Hepatocyte (in vitro differentiated cells): ENCODE data around the gene ANO3. TPM values are rescaled to one million over a fixed set of nuclear protein-coding genes. Genes with fewer than 3 reads are reported as not detected.

Experiments
- DNase-seq: peaks from one replicate; pipeline ENCODE4 v3.0.0-alpha.2; 2016; ENCODE audit warnings: low spot score
- H2AFZ ChIP-seq: fragments of 200-600 bp; sonication (generic); 2 replicates; pipeline ENCODE4 v1.6.0; 2016; ENCODE audit warnings: antibody characterized with exemption, mild to moderate bottlenecking
- H3K27ac ChIP-seq: fragments of 200-600 bp; sonication (generic); 2 replicates; pipeline ENCODE4 v1.5.1; 2016; ENCODE audit warnings: mild to moderate bottlenecking
- H3K27me3 ChIP-seq: fragments of 200-600 bp; sonication (generic); 2 replicates; pipeline ENCODE4 v1.6.1; 2016
- H3K36me3 ChIP-seq: fragments of 200-600 bp; sonication (generic); replicated peaks from 2 replicates; pipeline ENCODE4 v1.5.1; 2016; ENCODE audit warnings: low read depth; ENCODE audit not compliant: insufficient read depth
- H3K4me1 ChIP-seq: fragments of 200-600 bp; sonication (generic); 2 replicates; pipeline ENCODE4 v1.5.1; 2016; ENCODE audit warnings: mild to moderate bottlenecking, moderate library complexity; ENCODE audit not compliant: insufficient read depth
- H3K4me2 ChIP-seq: fragments of 200-600 bp; sonication (generic); 2 replicates; pipeline ENCODE4 v1.6.0; 2016
- H3K4me3 ChIP-seq: fragments of 200-600 bp; sonication (generic); 2 replicates; pipeline ENCODE4 v1.5.1; 2016; ENCODE audit warnings: mild to moderate bottlenecking
- H3K79me2 ChIP-seq: fragments of 200-600 bp; sonication (generic); 2 replicates; pipeline ENCODE4 v1.6.0; 2017; ENCODE audit warnings: mild to moderate bottlenecking
- H3K9me2 ChIP-seq: fragments of 200-600 bp; sonication (generic); replicated peaks from 2 replicates; pipeline ENCODE4 v1.6.0; 2017; ENCODE audit warnings: mild to moderate bottlenecking; ENCODE audit not compliant: insufficient read depth
- H3K9me3 ChIP-seq: fragments of 200-600 bp; sonication (generic); 2 replicates; pipeline ENCODE4 v1.5.1; 2016; ENCODE audit warnings: low read depth, mild to moderate bottlenecking
- H4K20me1 ChIP-seq: fragments of 200-600 bp; sonication (generic); 2 replicates; pipeline ENCODE4 v1.6.0; 2016; ENCODE audit warnings: mild to moderate bottlenecking; ENCODE audit not compliant: insufficient read depth, poor library complexity, severe bottlenecking
- CTCF ChIP-seq: fragments of 200-600 bp; sonication (generic); IDR thresholded peaks from 2 replicates; pipeline ENCODE4 v1.5.1; 2016; ENCODE audit warnings: antibody characterized with exemption, mild to moderate bottlenecking; ENCODE audit not compliant: poor library complexity
- EZH2 ChIP-seq: fragments of 200-600 bp; sonication (generic); IDR thresholded peaks from 2 replicates; pipeline ENCODE4 v1.6.1; 2016; ENCODE audit warnings: antibody characterized with exemption, mild to moderate bottlenecking, borderline replicate concordance
- EZH2phosphoT487 ChIP-seq: fragments of 200-600 bp; sonication (generic); IDR thresholded peaks from one replicate; pipeline ENCODE4 v1.6.1; 2018; ENCODE audit warnings: antibody characterized with exemption, mild to moderate bottlenecking, low read depth, moderate library complexity; ENCODE audit not compliant: unreplicated experiment, severe bottlenecking
- WGBS: methylation state at CpG from one replicate; pipeline ENCODE4 v1.1.6; 2016; ENCODE audit warnings: low lambda C conversion rate; ENCODE audit errors: missing lambda C conversion rate; 5-methylcytosine and 5-hydroxymethylcytosine counted together
- polyA plus RNA-seq: library from polyadenylated mRNA; unstranded; fragments of >200 nt; fragmentation: Nextera tagmentation; extraction: Ambion mirVana; gene quantifications from 2 replicates; pipeline ENCODE4 v1.2.1, GENCODE V29; 2016
- total RNA-seq: library from RNA; depleted of rRNA; stranded (reverse); fragments of >200 nt; gene quantifications from 2 replicates; pipeline ENCODE4 v1.2.3, GENCODE V29; 2014

The ANO3 gene
- total and polyA plus RNA-seq, 2 experiments from 2014 or later, result 0.17 TPM; not detected in 1

DNA sequence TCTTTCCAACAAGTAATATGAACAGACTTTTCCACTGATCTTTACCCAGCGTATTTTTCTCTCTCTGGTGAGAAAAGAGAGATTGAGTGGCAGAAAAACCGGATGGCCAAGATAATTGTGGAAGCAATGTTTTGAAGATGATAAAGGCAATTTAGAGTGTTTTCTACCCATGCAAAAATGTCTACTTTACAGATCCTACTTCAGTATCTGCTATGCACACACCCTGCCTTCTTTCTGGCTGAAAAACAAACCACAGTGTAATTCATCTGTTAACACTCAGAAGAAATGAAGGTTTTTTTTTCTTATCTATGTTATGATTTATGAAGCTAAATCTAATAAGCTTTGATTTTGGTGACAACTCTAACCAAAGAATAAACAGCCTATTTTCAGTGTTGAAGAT lies 333.1 kb downstream of the ANO3 start:
- no peaks in the 10 kb centered on the region for H3K36me3 ChIP-seq
- no peak overlapping the region for H3K4me2 ChIP-seq

GRCh38 chr11:26665946-26666345 lies 334.0 kb downstream of the ANO3 start:
- no peak overlapping the region for H3K27ac ChIP-seq
- H3K9me3 ChIP-seq, result no peaks in the 10 kb centered on the region
- no peak overlapping the region for H2AFZ ChIP-seq
- no peak overlapping the region for H3K4me3 ChIP-seq
- 86% methylated on average over 1 of the region's 1 CpG for whole genome bisulfite sequencing
- no peak overlapping the region for H3K4me2 ChIP-seq
- H3K9me2 ChIP-seq, result no peaks in the 10 kb centered on the region
- DNase-seq, result no peak
- H3K79me2 ChIP-seq, result no peaks in the 10 kb centered on the region
- TF ChIP-seq EZH2phosphoT487 (no peak), CTCF (no peak), EZH2 (no peak)
- no peaks in the 10 kb centered on the region for H3K36me3 ChIP-seq
- H3K4me1 ChIP-seq, result no peaks in the 10 kb centered on the region
- no peaks in the 10 kb centered on the region for H4K20me1 ChIP-seq
- H3K27me3 ChIP-seq, result no peaks in the 10 kb centered on the region

More for the DNA sequence above, 333.1 kb downstream of the ANO3 start:
- no peak for TF ChIP-seq EZH2phosphoT487
- H3K79me2 ChIP-seq, result no peaks in the 10 kb centered on the region
- DNase-seq, result no peak
- H3K9me3 ChIP-seq, result no peaks in the 10 kb centered on the region
- no peaks in the 10 kb centered on the region for H4K20me1 ChIP-seq
- H3K27ac ChIP-seq, result no peak overlapping the region
- 62% methylated on average over 2 of the region's 2 CpGs for WGBS
- no peaks in the 10 kb centered on the region for H3K9me2 ChIP-seq
- no peaks in the 10 kb centered on the region for H3K27me3 ChIP-seq
- no peaks in the 10 kb centered on the region for H3K4me1 ChIP-seq
- H2AFZ ChIP-seq, result no peak overlapping the region
- H3K4me3 ChIP-seq, result no peak overlapping the region

- Histone ChIP-seq H3K79me2 (no peaks in the 10 kb centered on the region), H3K9me2 (no peaks in the 10 kb centered on the region), H3K27me3 (no peaks in the 10 kb centered on the region), H3K36me3 (no peaks in the 10 kb centered on the region), H3K4me1 (no peaks in the 10 kb centered on the region), H4K20me1 (no peaks in the 10 kb centered on the region), H3K9me3 (no peaks in the 10 kb centered on the region), H3K4me2 (no peak overlapping the region), H3K4me3 (no peak overlapping the region), H3K27ac (no peak overlapping the region), H2AFZ (no peak overlapping the region)
- TF ChIP-seq EZH2 (no peak), CTCF (no peak), EZH2phosphoT487 (no peak)
- no peak for DNase-seq
- 79% methylated on average over 2 of the region's 2 CpGs for WGBS
These were observed 343.5 kb downstream of the ANO3 start for GRCh38 chr11:26675233-26675928.

DNA sequence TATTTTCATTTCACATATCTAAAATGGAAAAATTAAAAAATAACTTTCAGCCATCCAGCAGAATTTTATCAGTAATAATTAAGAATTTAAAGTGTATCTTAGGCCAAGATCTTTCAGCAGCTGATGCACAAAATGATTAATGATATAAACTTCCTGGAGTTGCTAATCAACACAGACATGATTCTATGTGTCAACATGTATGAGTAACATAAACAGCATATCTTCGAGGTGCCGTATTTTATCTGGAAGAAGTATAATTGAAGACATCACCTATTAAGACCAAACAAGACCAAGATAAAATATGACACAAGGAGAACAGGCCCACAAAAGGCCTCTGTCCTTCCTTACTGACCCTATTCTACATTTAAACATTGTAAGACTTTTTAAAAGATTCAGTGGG lies 344.7 kb downstream of the ANO3 start:
- TF ChIP-seq EZH2phosphoT487 (no peak), EZH2 (no peak), CTCF (no peak)
- Histone ChIP-seq H3K9me3 (no peaks in the 10 kb centered on the region), H3K4me3 (no peak overlapping the region), H3K9me2 (no peaks in the 10 kb centered on the region), H3K36me3 (no peaks in the 10 kb centered on the region), H2AFZ (no peak overlapping the region), H3K79me2 (no peaks in the 10 kb centered on the region), H4K20me1 (no peaks in the 10 kb centered on the region), H3K4me2 (no peak overlapping the region), H3K27ac (no peak overlapping the region), H3K27me3 (no peaks in the 10 kb centered on the region), H3K4me1 (no peaks in the 10 kb centered on the region)
- WGBS, result 71% methylated on average over 2 of the region's 2 CpGs
- DNase-seq, result no peak
